HG03378 (cell line): Measurements from ENCODE around the gene ABHD1.
A peak's percentile ranks its signal among the peaks of the same experiment; 100 is the strongest.
"Not testable (repeated sequence)": the region's sequence is repeated elsewhere in the genome, so short reads cannot be mapped to it uniquely, and the experiment has no call there.

ENCODE experiments used
- ATAC-seq: cut with Tn5 transposase; IDR thresholded peaks from one replicate; pipeline ENCODE4 v1.9.1; 2021; ENCODE audit warnings: mild to moderate bottlenecking, moderate library complexity; ENCODE audit not compliant: unreplicated experiment

ABHD1 gene

DNA sequence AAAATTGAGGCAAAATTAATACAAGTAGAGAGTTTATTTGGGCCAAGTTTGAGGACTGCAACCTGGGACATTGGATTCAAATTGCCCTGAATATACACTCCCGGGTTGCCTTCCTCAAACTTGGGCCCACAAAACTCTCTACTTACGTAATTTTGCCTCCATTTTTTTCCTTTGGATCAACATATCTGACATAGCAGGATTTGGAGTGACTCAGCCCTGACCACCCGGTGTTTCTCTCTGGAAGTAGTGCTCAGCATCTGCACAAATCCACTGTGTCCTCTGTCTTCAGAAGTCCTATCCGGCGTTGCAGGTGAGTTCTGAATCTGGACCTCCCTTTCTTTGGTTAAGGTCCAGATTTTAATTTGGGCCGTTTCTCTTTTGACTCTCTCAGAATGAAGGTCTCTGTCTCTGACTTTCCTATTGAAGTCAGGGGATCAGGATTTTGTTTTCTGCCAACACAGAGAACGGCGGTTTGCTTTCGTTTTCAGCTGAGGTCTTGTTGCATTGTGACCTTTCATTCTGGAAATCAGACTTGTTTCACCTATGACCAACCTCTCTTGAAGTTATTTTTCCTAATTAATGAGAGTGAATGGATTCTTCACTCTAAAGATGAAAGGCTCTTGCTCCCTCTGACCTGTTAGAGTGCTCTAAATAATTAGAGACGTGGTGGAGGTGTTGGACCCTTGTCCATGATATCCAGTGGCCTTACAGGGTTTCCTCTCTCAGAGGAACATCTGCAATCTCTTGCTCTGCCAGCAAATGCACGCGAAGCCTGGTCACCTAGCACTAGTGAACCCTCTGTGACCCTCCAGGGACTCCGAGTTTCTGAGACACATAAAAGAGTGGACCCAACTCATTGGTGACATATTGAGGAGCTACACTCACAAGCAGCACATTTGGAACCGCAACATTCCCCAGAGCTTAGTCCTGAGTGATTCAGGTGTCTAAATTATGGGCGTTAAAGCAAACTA lies 38.8 kb downstream of the ABHD1 start:
- no peak for ATAC-seq

DNA sequence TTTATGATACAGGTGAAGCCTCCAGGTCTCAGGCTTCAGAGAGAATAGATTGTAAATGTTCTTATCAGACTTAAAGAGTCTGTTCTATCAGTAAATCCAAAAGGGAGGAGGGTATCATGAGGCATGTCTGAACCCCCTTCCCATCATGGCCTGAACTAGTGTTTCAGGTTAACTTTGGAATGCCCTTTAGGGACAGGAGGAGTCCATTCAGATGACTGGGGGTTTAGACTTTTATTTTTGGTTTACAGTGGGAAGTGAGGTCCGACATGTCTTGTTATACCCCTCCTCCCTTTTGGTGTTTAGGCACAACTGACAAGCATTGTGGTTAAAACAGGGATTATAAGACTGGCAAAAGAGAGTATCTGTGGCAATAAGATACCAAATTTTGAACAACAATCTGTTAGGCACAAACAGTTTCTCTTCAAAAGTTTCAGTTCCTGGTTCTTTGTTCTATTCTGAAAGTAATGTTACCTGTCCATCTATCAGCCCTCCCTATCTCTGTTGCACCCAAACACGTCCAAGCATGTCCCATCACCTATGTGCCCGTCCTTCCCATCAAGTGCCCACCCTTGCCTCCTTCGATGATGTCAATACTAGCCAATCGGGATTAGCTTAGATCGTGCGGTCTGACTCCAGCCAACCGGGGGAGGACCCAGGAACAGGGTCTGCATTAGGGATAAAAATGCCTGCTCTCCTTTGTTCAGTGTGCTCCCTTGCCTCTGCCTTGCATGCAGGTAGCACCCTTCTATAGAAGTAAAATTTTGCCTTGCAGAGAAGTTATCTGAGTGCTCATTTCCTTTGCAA lies 41.5 kb downstream of the ABHD1 start:
- peak; percentile 53 for ATAC-seq

DNA sequence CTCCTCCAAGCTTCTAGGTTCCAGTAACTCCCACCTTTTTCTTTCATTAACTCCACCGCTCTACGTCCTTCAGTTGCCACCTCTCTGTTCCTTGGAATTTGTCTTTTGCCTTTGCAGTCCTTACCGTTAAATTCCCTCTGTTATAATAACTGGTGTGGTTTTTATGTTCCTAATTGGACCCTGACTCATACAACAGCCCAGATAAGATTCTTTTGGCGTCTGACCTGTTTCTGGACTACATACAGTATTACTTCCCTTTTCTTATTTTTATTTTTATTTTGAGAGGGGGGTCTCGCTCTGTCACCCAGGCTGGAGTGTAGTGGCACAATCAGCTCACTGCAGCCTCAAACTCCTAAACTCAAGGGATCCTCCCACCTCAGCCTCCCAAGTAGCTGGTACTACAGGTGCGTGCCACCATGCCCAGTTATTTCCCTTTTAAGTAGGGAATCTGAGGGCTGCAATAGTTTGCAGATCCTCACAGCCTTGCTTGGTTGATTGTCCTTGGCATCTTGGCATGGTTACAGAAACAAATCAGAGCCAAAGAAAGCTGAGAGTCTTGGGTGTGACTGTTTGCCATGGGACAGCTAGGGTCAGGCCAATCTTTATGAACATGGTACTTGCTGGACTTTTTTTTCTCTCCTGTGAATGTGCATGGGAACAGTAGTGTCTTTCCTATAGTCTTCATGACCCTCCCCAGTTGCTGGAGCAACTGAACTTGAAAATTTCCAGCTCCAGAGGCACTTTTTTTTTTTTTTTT lies 47.1 kb downstream of the ABHD1 start:
- no peak for ATAC-seq

DNA sequence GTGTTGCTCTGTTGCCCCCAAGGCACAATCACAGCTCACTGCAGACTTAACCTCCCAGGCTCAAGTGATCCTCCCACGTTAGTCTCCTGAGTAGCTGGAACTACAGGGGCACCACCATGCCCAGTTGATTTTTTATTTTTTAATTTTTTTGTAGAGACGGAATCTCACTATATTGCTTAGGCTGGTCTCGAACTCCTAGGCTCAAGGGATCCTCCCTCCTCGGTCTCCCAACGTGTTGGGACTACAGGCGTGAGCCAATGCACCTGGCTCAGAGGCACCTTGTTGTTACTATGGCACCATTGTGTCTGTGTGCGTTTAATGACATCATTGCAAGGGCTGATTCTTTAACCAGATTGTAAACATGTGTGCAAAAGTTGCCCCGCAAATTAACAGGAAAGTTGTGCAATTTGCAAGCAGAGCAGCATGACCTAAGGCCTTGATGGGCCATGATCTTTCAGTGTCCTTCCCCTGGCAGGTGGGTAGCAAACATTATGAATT lies 47.8 kb downstream of the ABHD1 start:
- ATAC-seq, result no peak

DNA sequence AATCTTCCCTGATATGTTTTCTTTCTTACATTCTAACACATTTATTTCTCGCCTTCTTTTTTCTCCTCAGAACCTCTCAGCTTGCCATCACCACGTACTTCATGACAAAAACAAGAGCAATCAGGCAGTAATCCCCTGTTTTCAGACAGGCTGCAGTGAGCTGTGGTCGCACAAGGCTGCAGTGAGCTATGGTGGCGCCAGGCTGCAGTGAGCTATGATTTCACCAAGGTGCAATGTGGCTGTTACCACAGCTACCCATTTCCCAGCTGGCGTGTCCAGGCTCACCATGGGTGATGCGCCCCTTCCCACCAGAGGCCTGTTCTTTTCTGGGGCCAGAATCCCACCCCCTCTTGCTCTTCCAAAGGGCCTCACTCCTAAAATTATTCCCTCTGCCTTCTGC lies 51.0 kb downstream of the ABHD1 start:
- no peak for ATAC-seq

DNA sequence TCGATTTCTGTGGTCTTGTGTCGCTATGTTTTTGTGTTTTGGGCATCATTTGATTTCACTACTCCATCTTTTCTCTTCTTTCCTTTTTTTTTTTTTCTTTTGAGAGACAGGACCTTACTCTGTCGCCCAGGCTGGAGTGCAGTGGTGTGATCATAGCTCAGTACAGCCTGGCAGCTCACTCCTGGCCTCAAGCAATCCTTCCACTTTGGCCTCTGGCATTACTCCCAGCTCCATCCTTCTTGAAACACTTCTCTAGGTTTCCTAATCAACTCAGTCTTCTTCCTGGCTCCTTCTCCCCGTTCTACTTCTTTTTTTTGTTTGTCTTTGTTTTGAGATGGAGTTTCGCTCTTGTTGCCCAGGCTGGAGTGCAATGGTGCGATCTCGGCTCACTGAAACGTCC lies 51.7 kb downstream of the ABHD1 start:
- ATAC-seq, result no peak

DNA sequence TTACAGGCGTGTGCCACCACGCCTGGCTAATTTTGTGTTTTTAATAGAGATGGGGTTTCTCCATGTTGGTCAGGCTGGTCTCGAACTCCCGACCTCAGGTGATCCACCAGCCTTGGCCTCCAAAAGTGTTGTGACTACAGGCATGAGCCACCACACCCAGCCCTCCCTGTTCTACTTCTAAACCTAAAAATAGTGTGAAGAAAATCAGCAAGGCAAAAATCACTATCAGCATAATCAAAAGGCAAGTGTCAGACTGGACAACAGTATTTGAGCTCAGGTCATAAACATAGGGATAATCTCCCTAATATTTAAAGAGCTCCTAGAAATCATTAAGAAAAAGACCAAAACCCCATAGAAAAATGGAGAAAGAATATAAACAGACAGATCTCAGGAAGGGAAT lies 52.2 kb downstream of the ABHD1 start:
- not testable (repeated sequence) for ATAC-seq

DNA sequence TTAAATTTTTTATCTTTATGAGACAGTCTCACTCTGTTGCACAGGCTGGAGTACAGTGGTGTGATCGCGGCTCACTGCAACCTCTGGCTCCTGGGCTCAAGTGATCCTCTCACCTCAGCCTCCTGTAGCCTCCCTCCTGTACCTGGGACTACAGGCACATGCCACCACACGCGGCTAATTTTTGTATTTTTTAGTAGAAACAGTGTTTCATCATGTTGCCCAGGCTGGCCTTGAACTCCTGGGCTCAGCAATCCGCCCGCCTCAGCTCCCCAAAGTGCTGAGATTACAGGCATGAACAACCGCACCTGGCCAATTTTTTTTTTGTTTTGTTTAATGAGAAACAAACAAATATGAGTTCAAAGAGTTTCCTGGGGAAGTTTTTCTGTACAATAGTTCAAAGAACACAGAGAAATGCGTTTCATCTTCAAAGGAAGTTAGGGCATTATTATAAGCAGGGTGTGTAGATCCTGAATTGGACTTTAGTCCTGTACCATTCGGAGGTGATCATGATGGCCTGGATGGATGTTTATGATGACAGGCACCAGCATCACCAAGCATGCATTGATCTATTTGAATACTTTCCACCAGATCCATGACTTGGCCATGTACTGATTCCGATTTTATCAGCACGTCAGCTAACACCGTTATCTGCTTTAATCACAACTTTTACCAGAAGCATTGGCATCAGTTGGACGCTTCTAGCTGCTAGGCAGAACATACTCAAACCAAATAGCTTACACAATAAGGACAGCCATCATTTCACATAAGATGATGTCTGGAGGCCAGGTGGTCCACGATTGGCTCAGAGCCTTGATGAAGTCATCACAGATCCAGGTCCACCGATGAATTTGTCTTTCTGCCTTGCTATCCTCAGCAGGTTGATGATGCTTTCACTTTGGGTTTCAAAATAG lies 54.1 kb downstream of the ABHD1 start:
- no peak for ATAC-seq

DNA sequence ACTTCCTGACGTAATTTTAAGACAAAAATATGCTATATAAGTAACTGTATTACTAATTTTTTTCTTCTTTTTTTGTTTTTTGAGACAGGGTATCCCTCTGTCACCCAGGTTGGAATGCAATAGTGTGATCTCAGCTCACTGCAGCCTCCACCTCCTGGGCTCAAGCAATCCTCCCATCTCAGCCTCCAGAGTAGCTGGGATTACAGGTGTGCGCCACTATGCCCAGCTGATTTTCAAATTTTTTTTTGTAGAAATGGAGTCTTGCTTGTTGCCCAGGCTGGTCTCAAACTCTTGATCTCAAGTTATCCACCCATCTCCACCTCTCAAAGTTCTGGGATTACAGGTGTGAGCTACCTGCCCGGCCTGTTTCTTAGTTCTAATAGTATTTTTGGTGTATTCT lies 54.9 kb downstream of the ABHD1 start:
- ATAC-seq, result no peak

DNA sequence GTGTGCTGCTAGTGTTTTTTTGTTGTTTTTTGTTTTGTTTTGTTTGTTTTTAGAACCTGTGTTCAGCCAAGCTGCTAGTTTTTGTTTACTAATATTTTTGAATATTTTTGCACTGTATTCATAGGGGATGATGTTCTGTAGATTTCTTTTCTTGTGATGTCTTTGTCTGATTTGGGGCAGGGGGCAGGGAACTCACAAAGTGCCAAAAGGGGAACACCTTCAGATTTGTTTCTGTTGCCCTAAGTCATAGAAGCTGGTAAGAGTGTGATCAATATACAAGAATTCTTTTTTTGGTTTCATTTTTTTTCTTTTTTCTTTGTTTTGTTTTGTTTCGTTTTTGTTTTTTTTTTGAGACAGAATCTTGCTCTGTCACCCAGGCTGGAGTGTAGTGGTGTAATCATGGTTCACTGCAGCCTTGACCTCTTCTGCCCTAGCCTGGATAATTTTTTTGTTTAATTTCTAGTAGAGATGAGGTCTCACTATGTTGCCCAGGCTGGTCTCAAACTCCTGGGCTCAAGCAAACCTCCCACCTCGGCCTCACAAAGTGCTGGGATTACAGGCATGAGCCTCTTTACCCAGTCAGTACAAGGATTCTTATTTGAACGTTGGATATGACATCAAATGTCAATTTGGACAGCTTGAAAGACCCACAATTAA lies 55.9 kb downstream of the ABHD1 start:
- no peak for ATAC-seq
